GM12865 (cell line): ENCODE results near the gene NPR3.

Experiments used
- DNase-seq: peaks from one replicate; pipeline ENCODE4 v3.0.0; 2010; ENCODE audit warnings: low read depth
- H3K4me3 ChIP-seq: 2 replicates; pipeline ENCODE4 v1.5.1; 2011; ENCODE audit warnings: mild to moderate bottlenecking, low read depth, low read length, control low read depth
- TF ChIP-seq, protein P1 (sequence below): IDR thresholded peaks from 2 replicates; pipeline ENCODE4 v1.5.1; 2011; ENCODE audit warnings: low read length, control low read depth, low read depth, inconsistent platforms; ENCODE audit not compliant: insufficient read depth; ENCODE audit errors: missing control alignments

The NPR3 gene

DNA sequence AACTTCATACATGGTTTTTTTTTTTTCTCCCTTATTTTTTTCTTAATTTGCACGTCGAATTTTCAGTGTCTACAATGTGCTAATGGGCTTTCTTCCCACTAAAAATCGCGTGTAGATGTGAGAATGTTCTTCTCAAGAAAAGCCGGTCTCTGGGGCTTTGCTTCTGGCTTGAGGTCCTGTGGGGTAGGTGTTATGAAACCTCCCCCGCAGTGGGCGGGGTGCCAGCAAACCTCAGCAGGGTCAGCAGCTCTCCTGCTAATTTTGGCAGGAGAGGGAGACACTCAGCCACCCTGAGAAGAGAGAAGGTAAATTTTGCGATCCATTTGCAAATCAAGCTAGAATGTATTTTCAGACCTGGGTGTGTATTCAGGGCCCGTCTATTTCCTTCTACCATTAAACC is 59.9 kb downstream of the NPR3 start:
- H3K4me3 ChIP-seq = no peak overlapping the region
- TF ChIP-seq, protein P1, sequence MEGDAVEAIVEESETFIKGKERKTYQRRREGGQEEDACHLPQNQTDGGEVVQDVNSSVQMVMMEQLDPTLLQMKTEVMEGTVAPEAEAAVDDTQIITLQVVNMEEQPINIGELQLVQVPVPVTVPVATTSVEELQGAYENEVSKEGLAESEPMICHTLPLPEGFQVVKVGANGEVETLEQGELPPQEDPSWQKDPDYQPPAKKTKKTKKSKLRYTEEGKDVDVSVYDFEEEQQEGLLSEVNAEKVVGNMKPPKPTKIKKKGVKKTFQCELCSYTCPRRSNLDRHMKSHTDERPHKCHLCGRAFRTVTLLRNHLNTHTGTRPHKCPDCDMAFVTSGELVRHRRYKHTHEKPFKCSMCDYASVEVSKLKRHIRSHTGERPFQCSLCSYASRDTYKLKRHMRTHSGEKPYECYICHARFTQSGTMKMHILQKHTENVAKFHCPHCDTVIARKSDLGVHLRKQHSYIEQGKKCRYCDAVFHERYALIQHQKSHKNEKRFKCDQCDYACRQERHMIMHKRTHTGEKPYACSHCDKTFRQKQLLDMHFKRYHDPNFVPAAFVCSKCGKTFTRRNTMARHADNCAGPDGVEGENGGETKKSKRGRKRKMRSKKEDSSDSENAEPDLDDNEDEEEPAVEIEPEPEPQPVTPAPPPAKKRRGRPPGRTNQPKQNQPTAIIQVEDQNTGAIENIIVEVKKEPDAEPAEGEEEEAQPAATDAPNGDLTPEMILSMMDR = no peak
- DNase-seq = no peak

DNA sequence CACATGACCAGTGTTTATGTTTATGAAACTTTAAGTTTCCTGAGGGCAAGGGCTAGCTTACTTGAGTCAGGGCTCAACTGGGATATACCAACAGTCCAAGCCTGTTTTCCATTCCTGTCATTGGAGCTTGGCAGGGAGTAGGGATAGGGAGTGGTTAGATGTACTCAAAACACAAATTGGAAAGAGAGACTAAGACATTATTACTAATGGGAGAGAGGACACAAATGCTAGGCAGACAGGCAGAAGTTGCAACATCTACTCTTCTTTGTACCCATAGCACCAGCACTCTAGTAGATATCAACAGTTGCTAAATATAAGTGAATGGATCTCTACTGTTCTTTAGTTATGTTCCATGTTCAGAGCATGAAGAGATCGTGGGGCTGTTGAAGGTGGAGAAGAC is 62.8 kb downstream of the NPR3 start:
- H3K4me3 ChIP-seq = no peak overlapping the region
- no peak for DNase-seq
- TF ChIP-seq, protein P1 = no peak

DNA sequence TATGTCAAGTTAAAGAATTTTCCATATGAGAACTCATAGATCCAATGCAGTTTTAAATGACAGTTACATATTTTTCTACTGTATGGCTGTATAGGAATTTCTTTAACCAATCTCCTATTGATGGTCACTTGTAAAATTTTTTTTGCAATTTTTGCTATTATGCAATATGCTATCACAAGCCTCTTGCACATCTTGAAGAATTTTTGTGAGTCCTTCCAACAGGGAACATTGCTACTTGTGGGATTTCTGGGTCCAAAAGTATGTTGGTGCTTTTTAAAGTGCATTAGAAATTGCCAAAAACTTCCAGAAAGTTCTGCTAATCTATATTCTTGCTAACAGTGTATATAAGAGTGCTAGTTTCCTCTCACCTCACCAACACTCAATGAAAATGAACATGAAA is 65.1 kb downstream of the NPR3 start:
- TF ChIP-seq, protein P1 = no peak
- DNase-seq = no peak
- H3K4me3 ChIP-seq = no peak overlapping the region

DNA sequence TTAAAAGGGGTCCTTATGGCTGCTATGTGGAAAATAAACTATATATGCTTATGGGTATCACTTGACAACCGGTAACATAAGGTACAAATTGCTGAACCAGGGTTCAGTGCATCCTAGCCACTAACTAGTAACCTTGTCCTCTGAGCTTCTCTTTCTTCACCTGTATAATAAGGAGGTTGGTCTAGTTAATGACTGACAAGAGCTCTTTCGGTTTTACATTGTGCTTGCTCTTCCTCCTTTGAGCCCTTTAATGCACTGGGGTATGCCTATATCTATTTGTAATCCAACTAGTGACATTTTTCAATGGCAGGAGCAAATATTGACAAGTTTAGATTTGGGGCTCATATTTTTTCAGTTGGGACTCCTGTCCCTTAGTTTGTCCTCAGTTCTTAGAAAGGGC is 66.1 kb downstream of the NPR3 start:
- TF ChIP-seq, protein P1 = no peak
- no peak for DNase-seq
- no peak overlapping the region for H3K4me3 ChIP-seq

DNA sequence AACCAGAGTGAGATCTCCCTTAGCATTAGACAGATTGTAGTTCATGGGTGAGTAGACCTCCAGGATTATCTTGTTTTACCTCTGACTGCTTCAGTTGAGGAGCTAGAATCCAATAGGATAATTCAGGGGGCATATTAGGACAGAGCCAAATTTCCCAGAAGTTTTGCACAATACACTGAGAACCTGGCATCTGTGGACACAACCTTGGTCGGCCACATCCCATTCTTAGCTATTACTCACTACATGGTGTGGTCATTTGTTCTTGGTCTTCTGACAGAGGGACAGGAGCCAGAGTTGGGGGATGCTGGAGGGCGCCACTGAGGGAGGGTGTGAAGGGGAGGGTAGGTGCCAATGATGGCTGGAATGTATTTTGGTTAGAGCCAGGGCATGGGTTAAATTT is 66.6 kb downstream of the NPR3 start:
- no peak for DNase-seq
- TF ChIP-seq, protein P1 = no peak
- H3K4me3 ChIP-seq = no peak overlapping the region

DNA sequence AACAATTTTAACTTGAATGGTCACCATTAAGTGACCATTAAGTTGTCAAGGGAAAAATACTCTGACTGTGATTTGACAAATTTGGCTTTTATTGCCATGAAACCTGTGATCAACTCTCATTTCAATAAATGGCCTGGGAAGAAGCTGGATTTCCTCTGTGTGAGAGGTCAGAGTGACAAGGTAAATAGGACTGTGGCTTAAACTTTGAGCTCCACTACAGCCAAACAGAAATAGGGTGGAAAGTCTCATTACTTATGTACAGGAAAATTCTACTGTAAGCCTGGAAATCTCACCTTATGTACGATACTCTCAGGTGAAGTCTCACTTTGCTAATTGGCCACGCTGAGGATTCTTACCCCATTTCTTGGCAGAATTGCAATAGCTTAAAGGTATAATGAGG is 67.3 kb downstream of the NPR3 start:
- TF ChIP-seq, protein P1 = no peak
- H3K4me3 ChIP-seq = no peak overlapping the region
- no peak for DNase-seq

DNA sequence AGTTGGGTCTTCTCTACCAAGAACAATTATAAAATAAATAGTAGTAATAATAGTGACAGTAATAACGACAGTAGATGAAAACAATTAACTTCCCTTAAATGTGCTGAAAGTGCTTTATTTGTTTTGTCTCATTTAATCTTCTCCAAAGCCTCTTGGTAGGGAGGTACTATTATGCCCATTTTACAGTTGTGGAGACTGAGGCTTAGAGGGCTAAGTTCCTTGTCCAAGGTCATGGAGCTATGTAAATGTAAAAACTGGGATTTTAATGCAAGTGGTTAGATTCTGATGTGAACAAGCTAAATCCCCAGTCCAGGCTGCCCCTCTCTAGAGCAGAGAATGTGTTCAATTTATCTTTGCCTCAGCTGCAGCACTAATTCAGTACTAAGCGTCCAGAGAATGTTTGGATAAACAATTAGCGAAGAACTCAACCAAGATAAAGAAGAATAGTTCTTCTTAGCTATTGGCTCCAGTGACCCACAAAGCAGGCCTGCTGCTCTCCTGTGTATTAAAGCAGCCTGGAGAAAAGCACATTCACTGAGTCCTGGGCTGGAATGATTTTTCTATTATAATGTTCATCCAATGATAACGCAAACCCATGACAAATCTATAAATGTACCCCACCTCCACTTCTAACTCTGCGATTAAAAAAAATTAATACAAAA is 68.8 kb downstream of the NPR3 start:
- TF ChIP-seq, protein P1 = no peak
- H3K4me3 ChIP-seq = no peak overlapping the region

More for the DNA sequence above, 68.8 kb downstream of the NPR3 start:
- no peak for DNase-seq
